Activated CD4-positive, alpha-beta memory T cell treated with anti-CD3 and anti-CD28 coated beads, Interleukin-2, amount 10 ng/mL, durations not matched to agents 7 days and 5 days (primary cell): ENCODE measurements around the gene ALDH3A2. TPM values are rescaled to one million over a fixed set of nuclear protein-coding genes. Genes with fewer than 3 reads are reported as not detected.

Source experiments
- CTCF ChIA-PET: fragments of 350-600 bp; sonication (Branson Sonifier 250); formaldehyde crosslinking; loops from one replicate; lab custom pipeline; 2021; ENCODE audit warnings: antibody characterized with exemption, inconsistent platforms; lab: Charles Lee
- POLR2A ChIA-PET: fragments of 350-600 bp; sonication (Branson Sonifier 250); formaldehyde crosslinking; loops from one replicate; lab custom pipeline; 2021; ENCODE audit warnings: antibody characterized with exemption; lab: Charles Lee
- DNase-seq: peaks from one replicate; pipeline ENCODE4 v3.0.0-alpha.2; 2020
- H3K27ac Mint-ChIP-seq: one replicate; pipeline ENCODE4 v1.8.0; 2021; ENCODE audit warnings: mild to moderate bottlenecking, mixed read lengths
- H3K27me3 Mint-ChIP-seq: one replicate; pipeline ENCODE4 v1.8.0; 2021; ENCODE audit warnings: mixed read lengths
- H3K36me3 Mint-ChIP-seq: one replicate; pipeline ENCODE4 v1.8.0; 2021; ENCODE audit warnings: low read depth, mixed read lengths
- H3K4me1 Mint-ChIP-seq: one replicate; pipeline ENCODE4 v1.8.0; 2021; ENCODE audit warnings: mixed read lengths
- H3K4me3 Mint-ChIP-seq: one replicate; pipeline ENCODE4 v1.8.0; 2021; ENCODE audit warnings: mild to moderate bottlenecking, mixed read lengths
- H3K9me3 Mint-ChIP-seq: one replicate; pipeline ENCODE4 v1.8.0; 2021; ENCODE audit warnings: mixed read lengths
- total RNA-seq, 2 experiments: library from RNA; stranded (reverse); gene quantifications; one replicate each; pipeline ENCODE4 v1.2.3, GENCODE V29; 2021

Gene ALDH3A2
- 10 to 100 TPM; 19.7 to 23.1 TPM for total RNA-seq

GRCh38 chr17:19648475-19649273 is at the start of gene ALDH3A2:
Gene ALDH3A2 (plus strand): TSS chr17:19648751. CDS start chr17:19648972, 221 bp downstream.
- CTCF ChIA-PET = interaction anchor here (0.6 to 3.8 kb wide), 16 partner anchors 15 to 514 kb away, joined by 3 to 18 read pairs (median 4); partner anchors contain the start of genes B9D1 and MAPK7
- peak within 1 kb of the TSS; percentile 81 for H3K27ac Mint-ChIP-seq
- H3K27me3 Mint-ChIP-seq = peaks cover 10% of the 10 kb centered on the region
- POLR2A ChIA-PET = interaction anchor here (0.9 to 2.7 kb wide), 10 partner anchors 11 to 343 kb away, joined by 3 to 12 read pairs (median 4); partner anchors contain the start of genes AKAP10, MAPK7 and ULK2
- H3K9me3 Mint-ChIP-seq = no peaks in the 10 kb centered on the region
- peaks cover 11% of the 10 kb centered on the region for H3K36me3 Mint-ChIP-seq
- peaks cover 41% of the 10 kb centered on the region for H3K4me1 Mint-ChIP-seq
- H3K4me3 Mint-ChIP-seq = peak within 1 kb of the TSS; percentile 87
- peak; percentile 93 for DNase-seq

GRCh38 chr17:19610311-19610710 is 38.2 kb upstream of the ALDH3A2 start:
- peaks cover 4% of the 10 kb centered on the region for H3K27me3 Mint-ChIP-seq
- no peaks in the 10 kb centered on the region for H3K36me3 Mint-ChIP-seq
- H3K27ac Mint-ChIP-seq = no peak overlapping the region
- no peaks in the 10 kb centered on the region for H3K4me1 Mint-ChIP-seq
- no peak for DNase-seq
- no peaks in the 10 kb centered on the region for H3K9me3 Mint-ChIP-seq
- CTCF ChIA-PET = no interaction called here
- POLR2A ChIA-PET = no interaction called here
- H3K4me3 Mint-ChIP-seq = no peak overlapping the region

DNA sequence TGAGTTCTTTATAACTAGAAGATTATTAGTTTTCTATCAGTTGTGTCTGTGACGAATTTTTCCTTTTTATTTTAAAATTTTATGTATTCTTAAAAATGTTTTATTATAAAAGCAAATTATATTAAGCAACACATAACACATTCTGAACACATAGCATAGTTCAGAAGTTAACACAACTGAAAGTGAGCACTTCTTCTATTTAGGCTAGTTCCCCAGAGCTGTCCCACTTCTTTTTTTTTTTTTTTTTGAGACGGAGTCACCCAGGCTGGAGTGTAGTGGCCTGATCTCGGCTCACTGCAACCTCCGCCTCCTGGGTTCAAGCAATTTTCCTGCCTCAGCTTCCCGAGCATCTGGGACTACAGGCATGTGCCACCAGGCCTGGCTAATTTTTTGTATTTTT is 37.7 kb upstream of the ALDH3A2 start:
- DNase-seq = no peak
- no peaks in the 10 kb centered on the region for H3K36me3 Mint-ChIP-seq
- peaks cover 4% of the 10 kb centered on the region for H3K27me3 Mint-ChIP-seq
- POLR2A ChIA-PET = no interaction called here
- H3K9me3 Mint-ChIP-seq = no peaks in the 10 kb centered on the region
- H3K27ac Mint-ChIP-seq = no peak overlapping the region
- CTCF ChIA-PET = no interaction called here
- H3K4me3 Mint-ChIP-seq = no peak overlapping the region
- H3K4me1 Mint-ChIP-seq = no peaks in the 10 kb centered on the region

DNA sequence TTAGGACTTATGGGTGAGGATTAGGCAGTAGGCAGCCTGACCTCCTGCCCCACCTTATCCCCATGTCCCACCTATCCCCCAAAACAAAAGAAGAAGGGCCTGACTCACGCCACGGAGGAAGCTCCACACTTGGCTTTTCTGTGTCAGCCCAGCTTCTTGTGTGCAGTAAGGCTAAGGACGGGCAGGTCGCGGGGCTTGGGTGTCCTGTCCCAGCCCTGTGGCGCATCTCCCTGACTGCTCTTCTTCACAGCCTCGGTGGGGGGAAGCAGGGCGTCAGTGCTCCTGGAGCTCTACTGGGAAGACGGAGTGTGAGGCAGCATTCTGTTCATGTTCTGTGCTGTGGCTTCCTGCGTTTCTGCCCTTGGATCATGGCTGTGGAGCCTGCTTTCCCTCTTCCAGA is 34.6 kb upstream of the ALDH3A2 start:
- POLR2A ChIA-PET = no interaction called here

DNA sequence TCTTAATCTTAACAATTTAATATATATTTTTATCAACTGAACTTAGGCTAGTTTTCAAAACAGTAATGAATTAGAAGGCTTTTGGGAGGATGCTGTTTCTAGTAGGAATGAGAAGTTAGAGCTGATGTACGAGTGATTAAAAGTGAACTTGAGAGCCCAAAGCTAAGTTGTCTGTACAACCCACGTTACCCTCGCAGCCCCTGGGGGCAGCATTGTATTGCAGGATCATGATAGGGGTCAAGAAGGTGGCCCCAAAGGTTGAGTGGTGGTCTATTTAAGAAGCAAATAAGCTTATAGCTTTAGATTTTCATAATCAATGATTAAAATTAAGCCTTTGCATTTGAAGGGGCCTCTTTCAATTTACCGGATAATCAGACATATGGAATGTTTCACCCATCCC is 33.7 kb upstream of the ALDH3A2 start:
- Mint-ChIP-seq H3K27me3 (peaks cover 8% of the 10 kb centered on the region), H3K4me3 (no peak overlapping the region), H3K4me1 (no peaks in the 10 kb centered on the region), H3K27ac (no peak overlapping the region), H3K9me3 (peaks cover 24% of the 10 kb centered on the region), H3K36me3 (peaks cover 10% of the 10 kb centered on the region)
- DNase-seq = no peak
- ChIA-PET POLR2A (no interaction called here), CTCF (interaction anchor here (0.7 to 1.1 kb wide), 3 partner anchors 20 to 151 kb away, joined by 3 read pairs; no protein-coding TSS in a partner anchor)

More for the DNA sequence above, 34.6 kb upstream of the ALDH3A2 start:
- CTCF ChIA-PET = no interaction called here
- H3K27ac Mint-ChIP-seq = no peak overlapping the region
- H3K4me1 Mint-ChIP-seq = no peaks in the 10 kb centered on the region
- no peak overlapping the region for H3K4me3 Mint-ChIP-seq
- peaks cover under 1% of the 10 kb centered on the region for H3K36me3 Mint-ChIP-seq
- H3K27me3 Mint-ChIP-seq = peaks cover 1% of the 10 kb centered on the region
- no peak for DNase-seq
- H3K9me3 Mint-ChIP-seq = peaks cover 15% of the 10 kb centered on the region

- Mint-ChIP-seq H3K27me3 (peaks cover 13% of the 10 kb centered on the region), H3K4me3 (no peak overlapping the region)
- CTCF ChIA-PET = no interaction called here
These were observed 30.5 kb upstream of the ALDH3A2 start for GRCh38 chr17:19618015-19618414.

GRCh38 chr17:19619705-19620325 is 28.7 kb upstream of the ALDH3A2 start:
- CTCF ChIA-PET = no interaction called here
- DNase-seq = no peak
- no peak overlapping the region for H3K4me3 Mint-ChIP-seq
- H3K36me3 Mint-ChIP-seq = peaks cover 10% of the 10 kb centered on the region
- H3K27me3 Mint-ChIP-seq = peaks cover 14% of the 10 kb centered on the region
- H3K27ac Mint-ChIP-seq = no peak overlapping the region
- no peaks in the 10 kb centered on the region for H3K4me1 Mint-ChIP-seq
- POLR2A ChIA-PET = no interaction called here
- H3K9me3 Mint-ChIP-seq = peaks cover 28% of the 10 kb centered on the region

More at GRCh38 chr17:19618015-19618414, 30.5 kb upstream of the ALDH3A2 start:
- POLR2A ChIA-PET = no interaction called here
- no peak for DNase-seq
- no peak overlapping the region for H3K27ac Mint-ChIP-seq
- H3K4me1 Mint-ChIP-seq = no peaks in the 10 kb centered on the region
- peaks cover 28% of the 10 kb centered on the region for H3K9me3 Mint-ChIP-seq
- peaks cover 10% of the 10 kb centered on the region for H3K36me3 Mint-ChIP-seq

DNA sequence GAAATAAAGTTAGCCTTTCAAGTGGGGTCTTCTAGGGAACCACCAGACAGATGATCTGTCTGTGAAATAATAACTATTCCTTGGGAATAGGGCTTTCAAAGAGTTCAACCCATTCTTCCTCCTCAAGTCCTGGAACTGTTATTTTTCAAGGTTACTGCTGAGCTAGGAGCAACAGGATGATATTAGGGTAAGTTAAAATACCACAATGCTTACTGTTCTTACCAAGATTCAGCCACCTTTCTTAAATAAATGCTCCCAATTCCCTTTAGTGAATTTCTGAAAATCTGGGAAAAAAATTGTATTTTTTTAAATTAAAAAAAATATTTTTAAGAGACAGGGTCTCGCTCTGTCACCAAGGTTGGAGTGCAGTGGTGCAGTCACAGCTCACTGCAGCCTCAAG is 26.9 kb upstream of the ALDH3A2 start:
- peaks cover 15% of the 10 kb centered on the region for H3K27me3 Mint-ChIP-seq
- ChIA-PET POLR2A (no interaction called here), CTCF (interaction anchor here (1.0 kb wide), 1 partner anchor 25 kb away, joined by 3 read pairs; no protein-coding TSS in a partner anchor)
- peaks cover 10% of the 10 kb centered on the region for H3K36me3 Mint-ChIP-seq
- H3K4me3 Mint-ChIP-seq = no peak overlapping the region
- no peak for DNase-seq
- H3K27ac Mint-ChIP-seq = no peak overlapping the region
- peaks cover 28% of the 10 kb centered on the region for H3K9me3 Mint-ChIP-seq
- H3K4me1 Mint-ChIP-seq = no peaks in the 10 kb centered on the region

DNA sequence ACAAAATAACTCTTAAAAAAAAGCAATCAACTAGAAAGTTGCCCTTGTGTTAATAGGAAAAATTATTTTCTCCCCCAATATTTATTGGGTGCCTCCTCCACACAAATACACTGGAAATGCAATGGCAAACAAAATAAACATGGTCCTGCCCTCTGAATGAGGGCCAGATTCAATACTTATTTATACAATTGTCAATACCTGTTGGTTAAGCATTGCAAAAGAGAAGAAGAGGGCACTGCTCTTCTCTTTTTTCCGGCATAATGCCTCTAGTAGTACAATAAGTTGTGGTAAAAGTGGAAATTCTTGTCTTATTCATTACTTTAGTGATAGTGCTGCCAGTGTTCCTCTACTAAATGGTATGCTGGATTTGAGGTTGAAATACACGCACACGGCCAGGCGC is 22.5 kb upstream of the ALDH3A2 start:
- no peak overlapping the region for H3K27ac Mint-ChIP-seq
- H3K27me3 Mint-ChIP-seq = peaks cover 14% of the 10 kb centered on the region
- CTCF ChIA-PET = no interaction called here
- H3K4me3 Mint-ChIP-seq = no peak overlapping the region
- no peaks in the 10 kb centered on the region for H3K4me1 Mint-ChIP-seq
- DNase-seq = no peak
- no peaks in the 10 kb centered on the region for H3K36me3 Mint-ChIP-seq
- POLR2A ChIA-PET = no interaction called here
- H3K9me3 Mint-ChIP-seq = peaks cover 3% of the 10 kb centered on the region

DNA sequence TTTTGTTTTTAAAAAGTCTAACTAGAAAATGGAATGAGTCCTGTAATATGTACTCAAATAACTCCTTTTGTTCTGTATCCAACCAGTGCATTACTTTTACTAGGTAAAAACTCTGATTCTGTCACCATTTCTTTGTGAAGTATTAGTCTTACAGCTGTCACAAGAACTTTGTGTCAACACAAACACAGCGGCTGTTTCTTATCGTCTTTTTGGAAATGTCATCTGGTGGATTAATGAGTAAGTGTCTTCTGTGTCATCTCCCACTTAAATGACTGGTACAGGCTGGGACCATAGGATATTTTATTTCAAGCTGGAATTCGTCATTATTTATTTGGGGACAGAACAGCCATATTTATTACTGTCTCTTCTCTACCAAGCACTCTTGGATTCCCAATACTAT is 19.1 kb upstream of the ALDH3A2 start:
- no peak for DNase-seq
- no peak overlapping the region for H3K4me3 Mint-ChIP-seq
- H3K27ac Mint-ChIP-seq = no peak overlapping the region
- H3K9me3 Mint-ChIP-seq = no peaks in the 10 kb centered on the region
- no peaks in the 10 kb centered on the region for H3K4me1 Mint-ChIP-seq
- H3K27me3 Mint-ChIP-seq = peaks cover 11% of the 10 kb centered on the region
- H3K36me3 Mint-ChIP-seq = no peaks in the 10 kb centered on the region
- POLR2A ChIA-PET = no interaction called here
- CTCF ChIA-PET = interaction anchor here (1.0 kb wide), 1 partner anchor 18 kb away, joined by 4 read pairs; no protein-coding TSS in a partner anchor

DNA sequence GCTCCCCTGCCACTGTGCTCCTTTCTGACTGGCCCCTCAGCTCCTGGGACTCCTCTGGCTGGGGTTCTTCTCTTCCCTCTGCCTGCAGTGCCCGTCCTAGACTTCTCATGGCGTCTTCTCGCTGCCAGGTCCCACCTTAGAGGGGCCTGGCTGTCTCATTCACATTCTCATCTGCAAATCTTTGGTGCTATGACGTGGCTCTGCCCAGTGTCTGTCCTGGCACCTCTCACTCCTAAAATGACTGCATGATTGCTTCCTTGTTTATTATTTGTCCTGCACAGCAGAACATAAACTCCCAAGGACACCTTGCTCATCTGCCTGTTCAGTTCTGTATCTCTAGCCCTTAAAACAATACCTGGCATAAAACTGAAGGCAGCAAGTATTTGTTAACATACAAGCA is 18.5 kb upstream of the ALDH3A2 start:
- H3K36me3 Mint-ChIP-seq = no peaks in the 10 kb centered on the region
- H3K4me3 Mint-ChIP-seq = no peak overlapping the region
- CTCF ChIA-PET = interaction anchor here (1.0 kb wide), 1 partner anchor 17 kb away, joined by 4 read pairs; no protein-coding TSS in a partner anchor
- H3K27me3 Mint-ChIP-seq = peaks cover 11% of the 10 kb centered on the region
- no peak for DNase-seq
- no peak overlapping the region for H3K27ac Mint-ChIP-seq
- no peaks in the 10 kb centered on the region for H3K4me1 Mint-ChIP-seq
- POLR2A ChIA-PET = no interaction called here
- no peaks in the 10 kb centered on the region for H3K9me3 Mint-ChIP-seq

DNA sequence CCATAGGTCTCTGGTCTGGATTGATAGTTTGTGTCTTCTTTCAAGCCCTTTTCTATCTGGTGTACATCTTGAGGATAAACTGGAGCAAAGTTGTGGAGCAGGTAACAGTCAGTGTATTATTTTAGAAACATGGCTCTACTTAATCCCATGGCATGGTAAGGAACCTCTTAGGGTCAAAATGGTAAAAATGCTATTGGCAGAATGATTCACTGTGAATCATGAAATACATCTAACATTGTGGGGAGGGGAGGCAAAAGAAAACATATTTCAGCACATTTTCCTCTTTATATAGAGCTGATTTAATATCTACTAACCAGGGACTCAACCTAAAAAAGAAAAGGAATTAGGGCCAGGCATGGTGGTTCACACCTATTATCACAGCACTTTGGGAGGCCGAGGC is 17.9 kb upstream of the ALDH3A2 start:
- ChIA-PET CTCF (no interaction called here), POLR2A (no interaction called here)
- Mint-ChIP-seq H3K9me3 (no peaks in the 10 kb centered on the region), H3K27me3 (peaks cover 11% of the 10 kb centered on the region), H3K36me3 (no peaks in the 10 kb centered on the region), H3K4me3 (no peak overlapping the region), H3K27ac (no peak overlapping the region), H3K4me1 (no peaks in the 10 kb centered on the region)
- DNase-seq = no peak

- H3K27ac Mint-ChIP-seq = no peak overlapping the region
- no peaks in the 10 kb centered on the region for H3K4me1 Mint-ChIP-seq
- ChIA-PET CTCF (no interaction called here), POLR2A (no interaction called here)
- peaks cover 11% of the 10 kb centered on the region for H3K27me3 Mint-ChIP-seq
- H3K4me3 Mint-ChIP-seq = no peak overlapping the region
- no peak for DNase-seq
- H3K36me3 Mint-ChIP-seq = no peaks in the 10 kb centered on the region
- no peaks in the 10 kb centered on the region for H3K9me3 Mint-ChIP-seq
These were observed 16.6 kb upstream of the ALDH3A2 start for GRCh38 chr17:19631905-19632304.
